DMS114 treated with DMSO at 0.1 percent for 48 hours (cell line): ENCODE data around the gene LHFPL2.

Experiments used
- DNase-seq: peaks from one replicate; lab custom pipeline; 2025; ENCODE audit not compliant: unreplicated experiment; lab: John Stamatoyannopoulos, UW

The LHFPL2 gene

DNA sequence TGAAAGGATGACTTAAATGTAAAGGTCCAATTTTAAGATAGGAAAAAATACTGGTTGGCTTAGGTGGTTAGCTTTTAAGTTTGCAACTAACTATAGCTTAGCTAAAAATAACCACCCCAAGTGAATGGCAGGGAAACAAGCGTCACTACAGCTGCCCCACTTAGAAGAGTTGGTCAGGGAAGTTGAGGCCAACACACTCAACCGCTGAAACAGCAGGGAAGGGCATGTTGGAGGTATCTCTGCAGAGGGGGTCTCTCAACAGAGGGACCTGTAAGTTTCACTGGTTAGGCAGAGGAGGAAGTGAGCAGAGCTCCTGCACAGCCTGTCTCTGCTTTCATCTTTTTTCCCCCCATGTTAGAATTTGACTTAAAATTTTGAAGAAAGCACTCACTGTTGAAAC is 75.3 kb downstream of the LHFPL2 start:
- no peak for DNase-seq

DNA sequence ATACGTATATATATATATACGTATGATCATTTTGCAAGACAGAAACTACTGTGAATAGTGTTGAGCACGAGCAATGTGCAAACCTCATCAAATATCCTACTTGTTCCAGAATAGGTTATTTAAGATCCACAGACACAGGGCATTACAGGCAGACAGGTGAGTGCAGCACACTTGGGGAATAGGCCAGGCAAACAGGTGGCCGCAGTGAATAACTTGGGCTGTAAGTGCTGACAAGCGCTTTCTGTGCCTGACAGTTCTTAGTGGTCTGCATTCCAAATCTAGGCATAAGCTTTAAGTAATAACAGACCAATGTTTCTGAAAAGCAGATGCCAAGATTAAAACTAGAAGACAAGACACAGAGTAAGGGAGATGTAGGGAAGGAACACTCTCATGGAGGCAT is 77.9 kb downstream of the LHFPL2 start:
- DNase-seq = no peak

DNA sequence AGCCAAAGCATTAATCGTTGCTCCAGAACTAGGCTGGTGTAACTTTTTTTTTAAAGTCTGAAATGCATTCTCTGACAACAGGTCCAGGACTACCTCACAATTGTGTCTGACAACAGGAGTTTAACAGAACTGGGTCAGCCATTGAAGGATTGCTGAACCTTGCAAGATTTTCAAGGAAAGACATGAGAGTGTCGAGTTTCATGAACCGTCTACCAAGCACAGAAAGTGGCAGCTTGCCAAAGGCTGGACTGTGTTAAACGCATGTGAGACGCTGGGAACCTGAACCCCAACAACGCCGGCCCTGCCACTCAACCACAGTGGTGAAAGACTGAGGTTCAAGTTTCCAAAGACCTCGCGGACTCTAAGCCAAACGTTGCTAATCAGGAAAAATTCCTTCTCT is 79.1 kb downstream of the LHFPL2 start:
- no peak for DNase-seq

DNA sequence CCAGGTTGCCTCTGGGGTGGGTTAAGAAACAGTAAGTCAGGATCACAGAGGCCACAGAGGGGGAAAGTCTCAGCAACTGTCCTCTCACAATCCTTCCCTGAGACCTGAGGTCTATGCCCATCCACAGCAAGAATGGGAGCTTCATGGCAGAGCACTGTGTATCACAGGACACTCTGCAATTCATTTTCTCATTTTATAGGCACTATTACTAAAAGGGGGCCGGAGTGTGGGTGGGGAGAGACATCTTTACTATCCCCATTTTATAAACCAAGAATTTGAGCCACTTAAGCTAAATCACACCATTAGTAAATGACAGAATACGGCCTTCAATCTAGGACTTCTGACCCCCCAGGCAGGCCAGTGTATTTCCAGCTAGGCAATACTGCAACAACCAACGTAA is 79.9 kb downstream of the LHFPL2 start:
- no peak for DNase-seq

DNA sequence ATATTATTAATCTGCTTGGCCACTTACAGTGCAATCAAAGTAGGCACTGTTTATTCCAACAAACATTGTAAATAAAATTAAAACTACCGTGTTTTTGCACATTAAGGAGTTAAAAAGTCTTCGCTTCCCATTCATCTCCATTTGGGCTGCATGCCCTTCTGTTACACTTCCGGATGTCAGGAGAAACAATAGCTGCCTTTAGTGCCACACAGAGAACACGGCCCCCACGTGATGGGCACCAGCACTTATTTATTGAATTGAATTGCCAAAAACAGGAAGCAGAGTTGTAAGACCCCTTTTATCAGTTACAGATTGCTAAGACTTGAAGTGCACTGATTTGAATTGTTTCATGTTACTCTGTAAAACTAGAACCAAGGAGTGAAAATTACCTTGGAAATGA is 80.4 kb downstream of the LHFPL2 start:
- no peak for DNase-seq

DNA sequence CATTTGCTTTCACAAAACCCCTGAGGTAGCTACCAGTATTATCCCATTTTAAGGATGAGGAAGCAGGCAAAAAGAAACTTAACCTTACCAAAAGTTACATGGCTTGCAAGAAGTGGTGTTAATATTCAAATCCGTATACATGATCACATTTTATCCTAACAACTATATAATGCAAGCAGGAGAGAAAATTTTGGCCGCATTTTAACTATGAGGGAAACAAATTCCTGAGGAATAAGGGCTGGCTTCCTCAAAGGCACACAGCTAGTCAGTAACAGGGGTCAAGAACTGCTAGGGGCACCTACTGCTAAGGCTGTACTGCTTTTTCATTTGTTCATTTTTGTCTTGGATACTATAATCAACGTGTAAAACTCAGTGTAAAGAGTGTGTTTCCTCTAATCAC is 81.0 kb downstream of the LHFPL2 start:
- DNase-seq = no peak

DNA sequence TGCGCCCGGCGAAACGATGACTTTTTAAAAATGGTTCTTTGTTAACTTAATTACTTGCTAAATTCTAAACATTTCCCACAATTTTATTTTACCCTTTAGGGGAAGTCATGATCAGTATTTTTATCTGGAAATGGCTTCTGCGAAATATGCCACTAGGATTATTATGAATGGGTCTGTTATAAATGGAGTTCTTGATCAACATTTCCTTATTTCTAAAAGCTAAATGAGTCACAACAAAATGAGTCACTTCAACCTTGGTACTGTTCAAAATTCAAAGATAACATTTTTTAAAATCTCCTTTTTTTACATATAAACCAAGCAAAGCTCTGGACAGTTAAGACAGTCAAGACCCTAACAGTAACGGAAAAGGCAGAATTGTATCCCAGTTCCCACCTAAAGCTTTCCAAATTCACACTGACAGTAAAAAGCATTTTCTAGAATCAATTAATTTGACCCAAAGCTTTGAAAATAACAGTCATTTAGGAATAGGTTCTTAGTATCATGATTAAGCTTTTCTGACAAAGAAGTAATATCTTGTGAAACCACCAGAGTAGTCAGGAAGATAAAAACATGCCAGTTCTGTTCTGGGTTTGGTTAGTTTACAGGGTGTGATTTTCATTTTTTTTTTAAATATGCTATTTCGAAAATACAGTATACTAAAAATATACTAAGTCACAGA is 81.7 kb downstream of the LHFPL2 start:
- DNase-seq = no peak

DNA sequence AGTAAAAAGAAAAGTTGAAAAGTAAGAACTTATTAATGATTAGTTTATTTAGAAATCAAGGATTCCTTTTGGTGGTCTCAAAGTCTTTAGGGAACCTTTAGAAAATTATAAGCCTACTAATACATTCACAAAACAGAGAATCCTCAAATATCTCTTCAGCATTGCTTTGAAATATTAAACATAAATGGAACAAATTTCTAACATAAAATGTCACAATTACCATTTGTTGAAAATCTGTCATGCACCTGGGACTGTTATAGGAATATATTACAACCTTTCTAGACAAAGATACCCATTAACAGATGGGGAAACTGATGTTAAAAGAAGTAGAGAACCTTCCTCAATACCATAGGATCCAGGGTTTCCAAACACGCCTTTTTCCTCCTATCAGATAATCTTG is 83.2 kb downstream of the LHFPL2 start:
- no peak for DNase-seq

DNA sequence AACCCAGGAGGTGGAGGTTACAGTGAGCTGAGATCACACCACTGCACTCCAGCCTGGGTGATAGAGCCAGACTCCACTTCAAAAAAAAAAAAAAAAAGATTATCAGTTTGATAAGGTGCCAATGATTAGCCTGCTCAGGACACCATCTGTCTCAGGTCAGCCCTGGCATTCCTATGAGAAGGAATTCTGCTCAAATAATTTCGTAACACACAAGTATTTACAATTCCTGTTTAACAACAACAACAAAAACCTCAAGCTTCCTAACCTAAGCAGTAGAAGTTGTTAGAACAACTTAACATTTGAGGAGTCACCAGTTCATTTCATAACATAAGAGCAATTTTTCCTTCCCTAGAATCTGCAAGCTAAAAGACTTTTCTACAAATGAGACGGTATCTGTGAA is 85.0 kb downstream of the LHFPL2 start:
- no peak for DNase-seq

DNA sequence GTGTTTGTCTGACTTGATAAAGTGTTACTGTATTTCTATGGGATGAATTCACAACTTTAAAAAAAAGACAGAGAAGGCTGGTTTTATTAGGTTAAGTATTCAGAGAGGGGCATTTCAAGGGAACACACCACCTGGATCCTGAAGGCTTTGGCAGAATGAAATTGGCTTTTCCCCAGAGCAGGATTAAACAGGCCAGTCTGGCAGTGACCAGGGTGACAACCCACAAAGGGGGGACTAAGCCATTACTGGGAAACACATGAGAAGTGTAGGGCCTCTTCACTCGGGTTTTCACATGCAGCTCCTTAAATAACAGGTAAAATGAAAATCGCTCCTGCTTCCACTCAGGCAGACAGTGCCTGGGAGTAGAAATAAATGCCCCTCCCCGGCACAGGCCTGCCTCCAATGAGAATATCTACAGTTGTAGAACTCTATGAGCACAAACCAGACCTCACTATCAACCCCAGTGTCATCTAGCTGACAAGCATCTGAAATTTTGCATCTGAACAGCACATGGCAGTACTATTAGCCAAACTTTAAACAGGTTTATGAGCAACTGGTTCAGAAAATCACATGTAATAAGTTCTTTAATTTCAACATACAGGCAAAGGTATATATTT is 85.8 kb downstream of the LHFPL2 start:
- DNase-seq = no peak

DNA sequence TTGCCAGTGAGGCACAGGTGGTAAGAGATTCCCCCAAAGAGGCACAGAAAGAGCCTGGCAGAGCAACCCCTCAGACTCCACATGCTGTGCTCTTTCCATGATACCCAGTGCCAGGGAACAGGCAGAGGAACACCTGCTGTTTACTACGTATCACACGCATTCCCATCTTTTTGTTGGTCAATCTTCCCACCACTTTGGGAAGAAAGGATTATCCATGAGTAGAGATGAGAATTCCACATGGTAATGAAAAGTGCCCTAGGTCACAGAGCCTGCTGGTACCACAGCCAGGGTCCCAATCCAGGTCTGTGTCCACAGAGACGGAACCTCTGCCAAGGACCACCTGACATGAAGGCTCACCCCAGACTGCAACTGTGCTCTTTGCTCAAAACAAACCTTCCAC is 86.6 kb downstream of the LHFPL2 start:
- no peak for DNase-seq

DNA sequence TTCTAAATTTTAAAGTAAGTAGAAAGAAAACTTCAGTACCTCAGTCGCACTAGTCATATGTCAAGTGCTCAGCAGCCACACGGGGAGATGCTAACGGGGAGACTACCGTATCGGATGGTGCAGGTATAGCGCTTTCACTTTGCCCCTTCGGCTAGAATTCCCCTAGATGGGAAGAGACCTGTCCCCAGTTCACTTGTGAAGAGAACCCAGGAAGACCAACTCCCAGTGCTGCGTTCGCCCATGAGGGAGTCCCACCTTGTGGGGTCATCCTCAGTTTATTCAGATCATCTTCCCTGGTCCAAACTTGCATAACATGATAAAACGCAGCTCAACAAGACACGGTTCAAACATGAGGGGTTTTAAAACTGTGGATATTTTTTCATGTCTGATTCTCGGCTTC is 87.3 kb downstream of the LHFPL2 start:
- no peak for DNase-seq

DNA sequence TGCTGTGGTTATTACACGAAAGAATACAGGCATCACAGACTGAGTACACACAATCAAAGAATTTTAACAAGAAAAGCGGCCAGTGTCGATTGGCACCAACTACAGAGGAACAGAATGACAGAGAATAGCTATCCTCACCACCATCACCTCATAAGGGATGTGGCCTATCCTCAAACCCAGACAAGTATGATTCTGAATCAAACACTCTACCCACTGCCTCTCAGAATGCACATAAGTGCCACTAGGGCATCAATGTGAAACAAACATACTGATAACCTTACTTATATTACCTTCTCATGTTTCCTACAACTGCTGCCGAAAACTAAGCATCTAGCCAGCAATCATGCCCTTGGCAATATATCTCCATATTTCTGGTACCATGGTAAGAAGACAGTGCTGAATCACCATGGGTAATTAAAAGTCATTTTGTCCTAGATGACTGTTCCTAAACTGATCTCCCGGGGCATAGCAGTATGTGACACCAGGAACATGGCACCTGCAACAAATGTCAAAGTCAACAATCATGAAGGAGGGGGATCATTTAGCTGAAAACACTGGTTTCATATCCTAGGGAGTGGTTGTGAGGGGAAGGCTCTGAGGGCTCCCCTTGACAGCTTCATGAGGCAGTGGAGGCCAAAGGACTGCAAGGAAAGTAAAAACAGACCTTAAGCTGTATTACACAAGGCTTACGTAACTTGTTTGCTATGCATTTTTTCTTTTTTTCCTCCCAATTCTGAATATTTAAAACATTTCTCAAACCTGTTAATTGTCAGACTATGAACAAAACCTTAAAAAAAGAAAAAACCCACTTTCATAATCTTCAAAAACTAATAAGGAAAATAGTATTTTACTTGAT is 88.3 kb downstream of the LHFPL2 start:
- DNase-seq = no peak

DNA sequence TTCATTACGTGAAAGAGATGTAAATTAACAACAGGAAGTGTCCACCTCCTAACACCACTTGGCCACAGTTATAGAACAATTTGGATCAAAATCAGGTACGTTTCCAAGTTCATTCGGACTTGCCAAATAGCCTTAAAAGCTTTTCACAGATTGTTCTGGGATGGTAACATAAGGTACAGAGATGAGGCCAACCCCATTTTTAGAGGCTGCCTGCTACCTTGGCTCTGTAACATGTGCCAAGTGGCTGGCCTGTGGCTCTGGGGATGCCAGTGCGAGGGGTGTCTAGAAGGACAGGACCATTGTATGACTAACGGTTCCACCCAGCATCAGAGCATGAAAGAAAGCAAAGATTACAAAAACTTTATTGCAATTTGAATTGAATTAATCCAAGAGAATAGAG is 91.0 kb downstream of the LHFPL2 start:
- DNase-seq = no peak

DNA sequence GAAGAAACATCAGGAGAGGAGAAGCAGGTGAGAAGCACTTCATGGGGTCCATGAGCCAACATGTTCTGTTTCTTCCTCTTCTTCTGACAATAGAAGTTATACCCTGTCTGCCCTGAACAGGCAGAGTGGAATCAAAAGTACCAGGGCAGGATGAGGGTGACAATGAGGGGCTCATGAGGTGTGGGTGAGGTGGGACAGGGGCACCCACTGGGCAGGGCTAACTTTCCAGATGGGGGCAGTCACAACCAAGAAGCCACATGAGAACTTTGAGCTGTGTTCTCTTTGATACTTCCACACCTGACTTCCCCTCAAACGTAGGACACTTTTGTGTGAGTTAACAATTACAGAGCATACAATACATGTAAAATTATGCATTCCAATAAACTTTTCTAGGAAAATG is 92.7 kb downstream of the LHFPL2 start:
- DNase-seq = no peak

DNA sequence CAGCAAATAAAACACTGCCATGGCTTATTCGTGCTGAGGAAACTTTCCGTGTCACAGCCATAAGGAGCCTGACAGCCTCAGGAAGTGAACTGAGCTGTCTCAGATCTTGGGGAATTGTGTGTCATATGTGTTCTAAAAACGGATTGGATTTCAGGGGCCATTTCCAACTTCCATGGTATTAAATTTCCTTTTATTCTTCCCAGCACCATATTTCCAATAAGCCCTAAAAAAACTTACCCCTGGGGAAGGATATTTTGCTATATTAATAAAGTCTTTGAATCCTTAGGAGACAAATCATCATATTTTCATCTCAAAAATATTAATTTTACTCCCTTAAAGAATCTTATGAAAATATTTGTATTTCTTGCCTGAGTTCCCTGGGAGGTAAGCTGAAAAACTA is 93.9 kb downstream of the LHFPL2 start:
- DNase-seq = no peak

DNA sequence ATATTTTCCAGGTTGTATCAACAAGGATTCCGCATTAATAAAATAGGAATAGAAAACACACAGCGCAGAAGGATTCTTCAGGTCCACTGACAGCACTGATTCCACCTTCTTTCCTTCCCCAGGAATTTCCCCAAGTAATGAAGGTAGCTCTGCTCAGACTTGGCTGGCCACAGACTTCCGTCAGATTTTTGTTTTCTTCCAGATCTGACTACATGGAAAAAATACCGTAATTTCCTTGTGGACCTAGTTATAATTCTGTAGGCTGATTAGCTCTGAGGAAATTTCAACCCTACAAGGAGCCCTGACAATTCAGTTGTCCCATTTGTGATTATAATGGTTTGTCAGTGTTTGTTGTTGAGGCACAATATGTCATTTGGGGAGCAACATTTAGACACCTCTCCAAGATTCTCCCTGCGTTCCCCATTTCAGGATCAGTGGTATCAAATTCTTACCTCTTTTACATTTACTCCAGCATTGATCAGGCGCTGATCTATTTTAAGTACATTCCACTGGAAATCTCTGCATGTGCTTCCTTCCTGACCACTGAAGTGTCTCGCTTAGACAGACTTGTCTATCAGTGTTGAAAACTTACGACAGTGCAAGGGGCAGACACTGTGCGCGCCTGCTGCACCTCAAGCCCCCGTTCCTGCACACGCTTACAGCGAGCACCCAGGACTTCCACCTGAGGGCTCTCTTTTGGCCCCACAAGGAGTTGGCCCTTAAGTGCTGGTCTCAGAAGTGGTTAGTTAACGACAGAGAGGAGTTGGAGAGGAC is 94.8 kb downstream of the LHFPL2 start:
- no peak for DNase-seq

DNA sequence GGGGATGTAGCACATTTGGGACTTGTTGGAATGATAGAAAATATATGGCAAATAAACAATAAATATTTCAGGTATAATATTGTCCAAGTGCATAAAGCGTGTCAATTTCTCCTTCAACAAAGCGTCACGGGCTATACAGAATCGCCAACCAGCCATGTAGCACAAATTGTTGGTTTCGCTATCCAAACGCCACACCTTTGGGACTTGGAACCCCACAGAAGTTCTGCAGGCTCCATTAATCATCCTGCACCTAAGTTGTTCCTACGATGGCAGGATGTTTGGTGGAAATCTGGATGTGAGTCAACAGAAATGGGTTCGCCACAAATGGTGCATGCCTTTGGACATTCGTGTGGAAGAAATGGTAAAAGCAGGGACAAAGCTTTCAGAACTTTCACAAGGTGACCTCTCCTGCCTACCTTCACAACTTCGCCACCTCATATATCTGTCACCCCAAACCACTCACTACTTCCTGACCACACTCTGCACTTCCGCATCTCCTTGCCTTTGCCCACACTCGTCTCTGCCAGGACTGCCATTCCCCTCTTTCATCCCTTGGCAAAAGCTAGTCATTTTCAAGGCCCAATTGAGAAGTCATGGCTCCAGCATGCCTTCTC is 95.7 kb downstream of the LHFPL2 start:
- no peak for DNase-seq

DNA sequence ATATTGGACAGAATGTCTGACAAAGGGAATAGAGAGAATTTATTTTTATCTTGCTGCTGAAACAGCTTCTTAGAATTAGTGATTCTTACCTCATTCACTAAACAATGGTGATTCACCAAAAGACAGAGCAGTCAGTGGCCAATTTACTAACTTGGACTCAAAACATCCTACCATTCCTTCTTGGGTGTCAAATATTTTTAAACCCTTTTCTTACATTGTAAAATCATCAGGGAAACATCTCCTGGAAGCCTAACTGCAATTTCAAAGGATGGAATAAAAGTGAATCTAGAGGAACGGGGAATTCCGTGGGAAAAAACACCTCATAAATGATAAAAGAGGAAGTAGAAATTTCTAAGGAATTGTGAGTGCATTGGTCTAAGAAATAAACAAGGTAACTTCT is 97.7 kb downstream of the LHFPL2 start:
- no peak for DNase-seq

DNA sequence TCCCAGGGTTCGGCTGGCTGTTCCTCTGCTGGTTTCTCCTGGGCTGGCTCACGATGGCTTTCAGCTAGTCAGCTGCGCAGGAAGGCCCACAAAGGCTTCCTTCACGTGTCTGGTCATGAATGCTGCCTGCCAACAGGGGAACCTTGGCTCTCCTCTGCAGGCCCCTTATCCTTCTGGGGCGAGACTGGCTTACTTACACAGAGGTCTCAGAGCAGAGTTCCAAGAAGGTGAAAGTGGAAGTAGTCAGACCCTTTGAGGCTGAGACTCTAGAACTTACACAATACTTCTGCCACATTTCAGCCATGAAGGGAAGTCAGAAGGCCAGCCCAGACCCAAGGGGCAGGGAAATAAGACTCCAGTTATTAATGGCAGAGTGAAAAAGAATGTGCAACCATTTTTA is 99.5 kb downstream of the LHFPL2 start:
- DNase-seq = no peak
